MG63 (cell line): ENCODE data around the gene ZNF423. TPM values are rescaled to one million over a fixed set of nuclear protein-coding genes. Genes with fewer than 3 reads are reported as not detected.

Experiments used
- DNase-seq: peaks from one replicate; pipeline ENCODE4 v3.0.0-alpha.2; 2020
- H3K27me3 ChIP-seq: fragments of 250-450 bp; sonication (Bioruptor Pico); 2 replicates; pipeline ENCODE4 v1.5.1; 2020; ENCODE audit warnings: mild to moderate bottlenecking, moderate library complexity
- H3K36me3 ChIP-seq: fragments of 250-450 bp; sonication (Bioruptor Pico); 2 replicates; pipeline ENCODE4 v1.5.1; 2020; ENCODE audit warnings: mild to moderate bottlenecking, moderate library complexity
- H3K4me3 ChIP-seq: fragments of 250-450 bp; sonication (Bioruptor Pico); 2 replicates; pipeline ENCODE4 v1.5.1; 2020; ENCODE audit warnings: mild to moderate bottlenecking, moderate library complexity
- H3K9me3 ChIP-seq: fragments of 250-450 bp; sonication (Bioruptor Pico); 2 replicates; pipeline ENCODE4 v1.5.1; 2020; ENCODE audit warnings: mild to moderate bottlenecking, moderate library complexity
- total RNA-seq: library from RNA; depleted of rRNA; stranded (reverse); fragments of >200 nt; shearing (Covaris generic); gene quantifications from 2 replicates; pipeline ENCODE4 v1.2.3, GENCODE V29; 2014; ENCODE audit warnings: low replicate concordance

ZNF423 gene
- total RNA-seq, 1 experiment from 2014 or later: 0.07 TPM

GRCh38 chr16:49838441-49839016, 17.4 kb downstream of the ZNF423 start:
- Histone ChIP-seq H3K27me3 (no peaks in the 10 kb centered on the region), H3K36me3 (no peaks in the 10 kb centered on the region), H3K4me3 (no peak overlapping the region), H3K9me3 (no peaks in the 10 kb centered on the region)
- no peak for DNase-seq

DNA sequence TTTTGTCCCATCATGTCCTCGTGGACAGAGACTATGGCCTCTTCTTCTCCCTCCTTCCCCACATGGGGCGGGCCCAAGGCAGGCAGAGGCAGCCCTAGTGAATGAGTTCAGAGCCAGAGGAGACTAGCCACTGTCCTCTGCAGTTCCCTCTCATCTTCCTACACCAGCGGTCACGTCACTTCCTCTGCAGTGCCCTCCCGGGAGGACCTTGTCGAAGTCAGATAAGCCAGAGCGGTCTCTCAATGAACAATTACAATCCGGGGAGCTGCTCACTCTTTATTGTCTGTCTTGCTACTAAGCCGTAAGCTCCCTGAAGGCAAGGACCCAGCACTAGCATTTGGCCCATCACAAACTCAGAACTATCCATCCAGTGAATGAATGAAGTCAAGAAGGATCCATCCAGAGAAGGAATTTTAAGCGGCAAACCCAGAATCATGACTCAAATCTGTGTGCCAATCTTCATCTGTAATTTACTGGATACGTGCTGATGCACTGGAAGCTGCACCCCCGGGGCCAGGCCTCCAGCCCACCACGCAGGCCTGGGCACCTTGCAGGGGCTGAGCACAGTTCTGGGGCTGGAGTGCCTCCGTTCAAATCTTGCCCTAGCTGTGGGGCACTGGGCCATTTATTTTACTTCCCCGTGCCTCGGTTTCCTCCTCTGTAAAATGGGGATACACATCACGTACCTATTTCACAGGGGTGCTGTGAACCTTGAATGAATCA, 18.1 kb downstream of the ZNF423 start:
- no peak for DNase-seq
- Histone ChIP-seq H3K27me3 (no peaks in the 10 kb centered on the region), H3K4me3 (no peak overlapping the region), H3K36me3 (no peaks in the 10 kb centered on the region), H3K9me3 (no peaks in the 10 kb centered on the region)

- no peak for DNase-seq
- no peaks in the 10 kb centered on the region for H3K27me3 ChIP-seq
Measured at GRCh38 chr16:49836668-49837067, 19.2 kb downstream of the ZNF423 start.

DNA sequence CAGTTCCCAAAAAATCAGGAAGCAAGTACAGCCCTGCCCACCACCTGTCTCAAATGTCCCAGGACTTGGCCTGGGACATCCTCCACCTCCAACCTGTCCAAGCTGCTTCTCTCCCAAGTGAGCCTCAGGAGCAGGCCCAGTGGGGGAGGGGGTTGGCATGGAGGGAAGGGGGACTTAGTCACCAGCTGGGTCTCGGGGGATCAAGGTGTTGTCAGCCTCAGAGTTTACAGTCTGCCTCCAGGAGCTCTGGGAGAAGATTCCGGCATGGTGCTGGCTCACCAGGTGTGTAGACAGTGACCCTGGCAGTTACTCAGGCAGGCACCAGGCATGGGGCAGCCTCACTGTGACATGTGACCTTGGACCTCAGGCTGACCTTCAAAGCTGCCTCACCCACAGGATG, 19.7 kb downstream of the ZNF423 start:
- Histone ChIP-seq H3K27me3 (no peaks in the 10 kb centered on the region), H3K4me3 (no peak overlapping the region), H3K9me3 (no peaks in the 10 kb centered on the region), H3K36me3 (no peaks in the 10 kb centered on the region)
- DNase-seq: no peak

More at GRCh38 chr16:49836668-49837067, 19.2 kb downstream of the ZNF423 start:
- Histone ChIP-seq H3K9me3 (no peaks in the 10 kb centered on the region), H3K36me3 (no peaks in the 10 kb centered on the region), H3K4me3 (no peak overlapping the region)

DNA sequence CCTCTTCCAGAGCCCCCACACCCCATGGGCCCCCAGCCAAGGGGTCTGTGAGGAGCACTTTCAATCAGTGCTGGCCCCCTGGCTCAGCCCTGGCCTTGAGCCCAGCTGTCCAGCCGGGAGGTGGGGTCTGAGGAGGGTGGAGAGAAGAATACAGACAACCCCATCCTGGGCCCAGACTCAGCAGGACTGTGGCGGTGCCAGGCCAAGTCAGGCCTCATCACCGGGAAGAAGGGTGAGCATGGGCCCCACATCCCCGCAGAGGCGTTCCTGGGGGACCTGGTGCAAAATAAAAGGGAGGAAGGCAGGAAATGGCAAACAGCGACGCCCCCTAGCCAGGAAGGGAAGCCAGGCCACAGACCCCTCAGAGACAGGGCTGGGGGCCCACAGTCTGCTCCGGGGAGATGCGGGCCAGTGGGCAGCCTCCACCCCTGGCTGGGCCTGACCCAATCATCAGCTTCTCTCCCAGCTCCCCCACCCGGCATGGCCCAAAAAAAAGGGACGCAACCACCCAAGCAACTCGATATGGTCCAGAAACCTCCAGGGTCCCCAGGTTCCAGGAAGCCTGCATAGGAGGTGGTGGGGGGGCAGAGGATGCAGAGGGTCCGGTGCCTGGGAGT, 20.6 kb downstream of the ZNF423 start:
- Histone ChIP-seq H3K27me3 (no peaks in the 10 kb centered on the region), H3K4me3 (no peak overlapping the region), H3K9me3 (no peaks in the 10 kb centered on the region), H3K36me3 (no peaks in the 10 kb centered on the region)
- no peak for DNase-seq

- Histone ChIP-seq H3K27me3 (no peaks in the 10 kb centered on the region), H3K36me3 (no peaks in the 10 kb centered on the region), H3K9me3 (no peaks in the 10 kb centered on the region), H3K4me3 (no peak overlapping the region)
- no peak for DNase-seq
Measured at GRCh38 chr16:49834531-49835151, 21.3 kb downstream of the ZNF423 start.

DNA sequence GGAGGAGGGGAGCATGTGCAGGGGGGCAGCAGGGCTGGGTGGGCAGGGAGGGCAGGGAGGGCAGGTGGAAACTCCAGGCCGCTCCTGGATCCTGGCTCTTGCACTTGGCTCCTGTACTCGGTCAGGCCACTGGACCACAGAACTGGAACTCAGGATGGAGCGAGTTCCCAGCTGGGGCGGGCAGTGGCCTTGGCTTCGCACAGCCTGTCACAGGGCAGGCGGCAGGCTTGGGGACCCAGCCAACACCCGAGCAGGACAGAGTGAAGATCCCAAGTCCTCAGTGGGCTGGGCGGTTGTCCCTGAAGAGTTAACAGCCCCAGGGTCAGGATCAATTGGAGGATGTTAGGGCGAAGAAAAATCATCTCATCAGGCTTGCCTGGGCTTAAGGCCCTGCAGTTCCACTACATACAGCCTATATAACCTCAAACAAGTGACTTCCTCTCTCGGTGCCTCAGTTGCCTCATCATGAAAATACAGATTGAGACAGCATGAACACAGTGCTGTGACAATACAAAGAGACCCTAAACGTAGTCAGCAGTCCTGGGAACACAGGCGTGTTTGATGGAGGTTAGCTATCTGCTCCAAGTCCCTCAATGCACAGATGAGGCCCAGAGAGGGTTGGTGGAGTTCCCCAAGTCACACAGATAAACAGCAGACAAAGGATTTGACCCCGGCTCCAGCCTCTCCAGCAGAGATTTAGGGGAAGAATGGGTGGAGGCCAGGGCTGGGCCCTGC, 21.9 kb downstream of the ZNF423 start:
- Histone ChIP-seq H3K9me3 (no peaks in the 10 kb centered on the region), H3K4me3 (no peak overlapping the region), H3K36me3 (no peaks in the 10 kb centered on the region), H3K27me3 (no peaks in the 10 kb centered on the region)
- DNase-seq: no peak

DNA sequence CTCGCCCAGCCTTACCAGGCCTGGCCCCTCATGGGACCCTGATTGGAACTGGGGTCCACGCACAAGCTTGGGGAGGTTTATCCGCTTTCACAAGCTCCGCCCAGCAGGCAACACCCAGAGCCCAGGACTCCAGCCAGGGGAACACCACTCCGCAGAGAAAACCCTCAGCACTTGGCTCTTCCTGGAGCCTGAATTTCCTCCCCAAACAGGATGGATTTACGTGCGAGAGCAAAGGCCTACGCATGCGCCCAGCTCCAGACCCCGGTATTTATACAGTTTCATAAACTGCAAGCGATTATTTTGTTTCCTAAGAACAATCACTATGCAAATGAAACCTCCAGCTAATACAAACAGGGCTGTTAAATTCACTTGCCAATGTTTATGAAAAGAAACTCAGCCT, 22.8 kb downstream of the ZNF423 start:
- H3K9me3 ChIP-seq: no peaks in the 10 kb centered on the region
- DNase-seq: no peak
- no peak overlapping the region for H3K4me3 ChIP-seq
- H3K27me3 ChIP-seq: no peaks in the 10 kb centered on the region
- no peaks in the 10 kb centered on the region for H3K36me3 ChIP-seq

- Histone ChIP-seq H3K4me3 (no peak overlapping the region), H3K27me3 (no peaks in the 10 kb centered on the region), H3K9me3 (no peaks in the 10 kb centered on the region), H3K36me3 (no peaks in the 10 kb centered on the region)
- DNase-seq: no peak
Measured at GRCh38 chr16:49832177-49832576, 23.7 kb downstream of the ZNF423 start.

DNA sequence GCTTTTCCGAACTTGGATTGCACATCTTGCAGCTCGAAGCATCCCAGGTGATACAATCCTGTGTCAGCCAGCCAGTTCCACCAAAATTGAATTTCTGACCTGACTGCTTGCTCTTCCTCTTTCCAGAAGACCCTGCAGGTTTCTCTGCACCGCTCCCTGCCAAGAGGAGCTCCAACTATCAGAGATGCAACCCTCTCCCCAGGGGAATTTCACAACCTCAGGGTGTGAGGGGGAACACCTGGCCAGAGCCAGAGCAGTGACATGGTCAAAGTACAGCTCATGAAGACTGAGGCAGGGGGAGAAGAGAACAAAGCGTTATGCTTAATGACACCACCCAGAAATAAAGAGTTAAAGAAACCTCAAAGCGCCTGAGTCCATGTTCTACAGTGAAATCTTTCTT, 25.0 kb downstream of the ZNF423 start:
- Histone ChIP-seq H3K36me3 (no peaks in the 10 kb centered on the region), H3K4me3 (no peak overlapping the region), H3K9me3 (no peaks in the 10 kb centered on the region), H3K27me3 (no peaks in the 10 kb centered on the region)
- DNase-seq: no peak

DNA sequence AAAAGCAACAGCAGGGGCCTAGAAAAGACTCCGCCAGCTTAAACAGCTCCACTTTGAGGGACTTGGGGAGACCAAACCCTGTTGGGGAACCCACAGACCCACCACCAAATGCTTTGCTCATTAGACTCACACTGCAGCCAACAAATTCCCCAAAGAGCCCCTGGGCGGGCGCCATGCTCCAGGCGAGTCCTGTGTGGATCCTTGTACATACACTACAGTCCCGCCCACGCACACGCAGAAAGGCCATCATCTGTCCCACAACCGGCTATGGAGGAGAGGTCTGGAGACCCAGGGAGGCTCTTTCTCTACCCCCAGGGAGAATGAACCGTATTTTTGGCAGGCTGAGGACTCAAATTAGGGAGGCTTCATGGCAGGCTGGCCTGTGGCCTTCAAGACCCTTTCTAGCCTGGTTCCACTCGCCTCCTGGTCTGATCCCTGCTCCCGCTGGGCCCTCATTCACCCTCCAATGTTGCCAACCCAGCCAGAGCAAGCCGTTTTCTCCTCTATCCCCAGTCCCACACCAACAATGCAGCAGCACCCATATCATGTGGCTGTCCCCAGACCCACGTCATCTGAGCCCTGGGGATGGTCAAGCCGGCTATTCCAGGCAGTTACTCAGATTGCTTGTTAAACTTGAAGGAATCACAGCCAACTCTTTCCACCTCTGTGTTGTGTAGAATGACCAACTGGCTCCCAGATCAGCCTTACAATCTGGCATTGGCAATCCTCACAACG, 27.2 kb downstream of the ZNF423 start:
- no peaks in the 10 kb centered on the region for H3K36me3 ChIP-seq
- no peak overlapping the region for H3K4me3 ChIP-seq
- H3K27me3 ChIP-seq: no peaks in the 10 kb centered on the region
- H3K9me3 ChIP-seq: no peaks in the 10 kb centered on the region
- DNase-seq: no peak

- H3K27me3 ChIP-seq: no peaks in the 10 kb centered on the region
- H3K36me3 ChIP-seq: no peaks in the 10 kb centered on the region
- DNase-seq: no peak
- H3K4me3 ChIP-seq: no peak overlapping the region
- H3K9me3 ChIP-seq: no peaks in the 10 kb centered on the region
Measured at GRCh38 chr16:49827805-49828438, 28.0 kb downstream of the ZNF423 start.

GRCh38 chr16:49826515-49826914, 29.4 kb downstream of the ZNF423 start:
- Histone ChIP-seq H3K4me3 (no peak overlapping the region), H3K27me3 (no peaks in the 10 kb centered on the region), H3K36me3 (no peaks in the 10 kb centered on the region), H3K9me3 (no peaks in the 10 kb centered on the region)
- DNase-seq: no peak

GRCh38 chr16:49825041-49825440, 30.9 kb downstream of the ZNF423 start:
- DNase-seq: no peak
- H3K27me3 ChIP-seq: no peaks in the 10 kb centered on the region
- H3K4me3 ChIP-seq: no peak overlapping the region
- no peaks in the 10 kb centered on the region for H3K36me3 ChIP-seq
- H3K9me3 ChIP-seq: no peaks in the 10 kb centered on the region

- Histone ChIP-seq H3K36me3 (no peaks in the 10 kb centered on the region), H3K4me3 (no peak overlapping the region), H3K27me3 (no peaks in the 10 kb centered on the region), H3K9me3 (no peaks in the 10 kb centered on the region)
- DNase-seq: peak; percentile 32
Measured at GRCh38 chr16:49824593-49824992, 31.3 kb downstream of the ZNF423 start.
